Measurements from ENCODE around the gene CBFA2T3. TPM values are rescaled to one million over a fixed set of nuclear protein-coding genes. Genes with fewer than 3 reads are reported as not detected.

The CBFA2T3 gene
- total and polyA plus RNA-seq, 2 of the 13 experiments (the other 11 are each of a cell fraction or from before 2014, with no cell fraction given): 0.05 TPM; not detected in 1

DNA sequence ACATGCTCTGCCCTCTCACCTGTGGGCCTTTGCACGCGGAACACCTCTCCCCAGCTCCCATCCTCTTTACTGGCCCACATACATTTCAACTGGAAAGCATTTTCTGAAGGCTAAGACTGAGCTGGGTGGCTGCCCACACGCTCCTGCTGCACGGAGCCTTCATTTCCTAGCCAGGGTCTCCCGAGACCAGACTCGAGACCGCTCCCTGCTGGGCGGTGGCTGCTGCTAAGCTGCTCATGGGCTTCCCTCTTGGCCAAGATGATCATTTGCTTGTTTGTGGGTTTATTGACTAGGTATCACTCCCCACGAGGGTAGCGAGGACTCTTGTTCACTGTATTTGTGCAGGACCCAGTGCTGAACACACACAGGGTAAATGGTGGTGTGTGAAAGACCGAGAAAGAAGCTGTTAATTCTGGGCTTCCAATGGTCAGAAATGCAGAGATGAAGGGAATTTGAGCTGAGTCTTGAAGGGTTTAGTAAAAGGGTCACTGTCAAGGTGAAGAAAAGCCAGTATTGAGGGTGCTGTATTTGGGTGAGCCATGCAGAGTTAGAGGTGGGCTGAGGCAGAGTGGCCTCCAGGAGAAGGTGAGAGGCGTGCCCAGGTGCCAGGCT, 119.2 kb downstream of the CBFA2T3 start (continued):
- TF ChIP-seq, protein P1, sequence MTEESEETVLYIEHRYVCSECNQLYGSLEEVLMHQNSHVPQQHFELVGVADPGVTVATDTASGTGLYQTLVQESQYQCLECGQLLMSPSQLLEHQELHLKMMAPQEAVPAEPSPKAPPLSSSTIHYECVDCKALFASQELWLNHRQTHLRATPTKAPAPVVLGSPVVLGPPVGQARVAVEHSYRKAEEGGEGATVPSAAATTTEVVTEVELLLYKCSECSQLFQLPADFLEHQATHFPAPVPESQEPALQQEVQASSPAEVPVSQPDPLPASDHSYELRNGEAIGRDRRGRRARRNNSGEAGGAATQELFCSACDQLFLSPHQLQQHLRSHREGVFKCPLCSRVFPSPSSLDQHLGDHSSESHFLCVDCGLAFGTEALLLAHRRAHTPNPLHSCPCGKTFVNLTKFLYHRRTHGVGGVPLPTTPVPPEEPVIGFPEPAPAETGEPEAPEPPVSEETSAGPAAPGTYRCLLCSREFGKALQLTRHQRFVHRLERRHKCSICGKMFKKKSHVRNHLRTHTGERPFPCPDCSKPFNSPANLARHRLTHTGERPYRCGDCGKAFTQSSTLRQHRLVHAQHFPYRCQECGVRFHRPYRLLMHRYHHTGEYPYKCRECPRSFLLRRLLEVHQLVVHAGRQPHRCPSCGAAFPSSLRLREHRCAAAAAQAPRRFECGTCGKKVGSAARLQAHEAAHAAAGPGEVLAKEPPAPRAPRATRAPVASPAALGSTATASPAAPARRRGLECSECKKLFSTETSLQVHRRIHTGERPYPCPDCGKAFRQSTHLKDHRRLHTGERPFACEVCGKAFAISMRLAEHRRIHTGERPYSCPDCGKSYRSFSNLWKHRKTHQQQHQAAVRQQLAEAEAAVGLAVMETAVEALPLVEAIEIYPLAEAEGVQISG (CRISPR knock-in tag; IDR thresholded peaks at IDR 0.05): no peak
- no peak for TF ChIP-seq MLLT10 (CRISPR knock-in tag; IDR thresholded peaks at IDR 0.05)
- TF ChIP-seq ATM (IDR thresholded peaks at IDR 0.05; ENCODE audit: borderline replicate concordance): no peak
- TF ChIP-seq SMAD9 (CRISPR knock-in tag; IDR thresholded peaks at IDR 0.05): no peak
- 0 out of 2 replicates have a peak, but pooled peaks have one; percentile 74 for TF ChIP-seq ZNF337 (CRISPR knock-in tag; IDR thresholded peaks at IDR 0.05; ENCODE audit: borderline replicate concordance, low read depth)
- TF ChIP-seq, protein P2, sequence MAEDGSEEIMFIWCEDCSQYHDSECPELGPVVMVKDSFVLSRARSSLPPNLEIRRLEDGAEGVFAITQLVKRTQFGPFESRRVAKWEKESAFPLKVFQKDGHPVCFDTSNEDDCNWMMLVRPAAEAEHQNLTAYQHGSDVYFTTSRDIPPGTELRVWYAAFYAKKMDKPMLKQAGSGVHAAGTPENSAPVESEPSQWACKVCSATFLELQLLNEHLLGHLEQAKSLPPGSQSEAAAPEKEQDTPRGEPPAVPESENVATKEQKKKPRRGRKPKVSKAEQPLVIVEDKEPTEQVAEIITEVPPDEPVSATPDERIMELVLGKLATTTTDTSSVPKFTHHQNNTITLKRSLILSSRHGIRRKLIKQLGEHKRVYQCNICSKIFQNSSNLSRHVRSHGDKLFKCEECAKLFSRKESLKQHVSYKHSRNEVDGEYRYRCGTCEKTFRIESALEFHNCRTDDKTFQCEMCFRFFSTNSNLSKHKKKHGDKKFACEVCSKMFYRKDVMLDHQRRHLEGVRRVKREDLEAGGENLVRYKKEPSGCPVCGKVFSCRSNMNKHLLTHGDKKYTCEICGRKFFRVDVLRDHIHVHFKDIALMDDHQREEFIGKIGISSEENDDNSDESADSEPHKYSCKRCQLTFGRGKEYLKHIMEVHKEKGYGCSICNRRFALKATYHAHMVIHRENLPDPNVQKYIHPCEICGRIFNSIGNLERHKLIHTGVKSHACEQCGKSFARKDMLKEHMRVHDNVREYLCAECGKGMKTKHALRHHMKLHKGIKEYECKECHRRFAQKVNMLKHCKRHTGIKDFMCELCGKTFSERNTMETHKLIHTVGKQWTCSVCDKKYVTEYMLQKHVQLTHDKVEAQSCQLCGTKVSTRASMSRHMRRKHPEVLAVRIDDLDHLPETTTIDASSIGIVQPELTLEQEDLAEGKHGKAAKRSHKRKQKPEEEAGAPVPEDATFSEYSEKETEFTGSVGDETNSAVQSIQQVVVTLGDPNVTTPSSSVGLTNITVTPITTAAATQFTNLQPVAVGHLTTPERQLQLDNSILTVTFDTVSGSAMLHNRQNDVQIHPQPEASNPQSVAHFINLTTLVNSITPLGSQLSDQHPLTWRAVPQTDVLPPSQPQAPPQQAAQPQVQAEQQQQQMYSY (CRISPR knock-in tag; IDR thresholded peaks at IDR 0.05): no peak
- TF ChIP-seq, protein P3, sequence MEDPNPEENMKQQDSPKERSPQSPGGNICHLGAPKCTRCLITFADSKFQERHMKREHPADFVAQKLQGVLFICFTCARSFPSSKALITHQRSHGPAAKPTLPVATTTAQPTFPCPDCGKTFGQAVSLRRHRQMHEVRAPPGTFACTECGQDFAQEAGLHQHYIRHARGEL (CRISPR knock-in tag; IDR thresholded peaks at IDR 0.05): no peak
- no peak for TF ChIP-seq HOXA3 (CRISPR knock-in tag; IDR thresholded peaks at IDR 0.05)
- 0 out of 2 replicates have a peak, but pooled peaks have one; percentile 9 for TF ChIP-seq NFATC3 (CRISPR knock-in tag; IDR thresholded peaks at IDR 0.05)
- TF ChIP-seq SALL2 (CRISPR knock-in tag; IDR thresholded peaks at IDR 0.05): no peak
- TF ChIP-seq RBFOX2 (IDR thresholded peaks at IDR 0.05; ENCODE audit: low read depth, low read length): no peak
- TF ChIP-seq, protein P4, sequence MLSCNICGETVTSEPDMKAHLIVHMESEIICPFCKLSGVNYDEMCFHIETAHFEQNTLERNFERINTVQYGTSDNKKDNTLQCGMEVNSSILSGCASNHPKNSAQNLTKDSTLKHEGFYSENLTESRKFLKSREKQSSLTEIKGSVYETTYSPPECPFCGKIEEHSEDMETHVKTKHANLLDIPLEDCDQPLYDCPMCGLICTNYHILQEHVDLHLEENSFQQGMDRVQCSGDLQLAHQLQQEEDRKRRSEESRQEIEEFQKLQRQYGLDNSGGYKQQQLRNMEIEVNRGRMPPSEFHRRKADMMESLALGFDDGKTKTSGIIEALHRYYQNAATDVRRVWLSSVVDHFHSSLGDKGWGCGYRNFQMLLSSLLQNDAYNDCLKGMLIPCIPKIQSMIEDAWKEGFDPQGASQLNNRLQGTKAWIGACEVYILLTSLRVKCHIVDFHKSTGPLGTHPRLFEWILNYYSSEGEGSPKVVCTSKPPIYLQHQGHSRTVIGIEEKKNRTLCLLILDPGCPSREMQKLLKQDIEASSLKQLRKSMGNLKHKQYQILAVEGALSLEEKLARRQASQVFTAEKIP (CRISPR knock-in tag; IDR thresholded peaks at IDR 0.05; ENCODE audit: borderline replicate concordance): no peak
- TF ChIP-seq ZNF234 (CRISPR knock-in tag; conservative IDR thresholded peaks at IDR 0.05): no peak
- TF ChIP-seq, protein P5, sequence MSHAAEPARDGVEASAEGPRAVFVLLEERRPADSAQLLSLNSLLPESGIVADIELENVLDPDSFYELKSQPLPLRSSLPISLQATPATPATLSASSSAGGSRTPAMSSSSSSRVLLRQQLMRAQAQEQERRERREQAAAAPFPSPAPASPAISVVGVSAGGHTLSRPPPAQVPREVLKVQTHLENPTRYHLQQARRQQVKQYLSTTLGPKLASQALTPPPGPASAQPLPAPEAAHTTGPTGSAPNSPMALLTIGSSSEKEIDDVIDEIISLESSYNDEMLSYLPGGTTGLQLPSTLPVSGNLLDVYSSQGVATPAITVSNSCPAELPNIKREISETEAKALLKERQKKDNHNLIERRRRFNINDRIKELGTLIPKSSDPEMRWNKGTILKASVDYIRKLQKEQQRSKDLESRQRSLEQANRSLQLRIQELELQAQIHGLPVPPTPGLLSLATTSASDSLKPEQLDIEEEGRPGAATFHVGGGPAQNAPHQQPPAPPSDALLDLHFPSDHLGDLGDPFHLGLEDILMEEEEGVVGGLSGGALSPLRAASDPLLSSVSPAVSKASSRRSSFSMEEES (CRISPR knock-in tag; IDR thresholded peaks at IDR 0.05): no peak
- no peak for TF ChIP-seq RORA (CRISPR knock-in tag; IDR thresholded peaks at IDR 0.05)
- no peak for TF ChIP-seq KLF11 (CRISPR knock-in tag; IDR thresholded peaks at IDR 0.05)

Data from HepG2 (cell line).